Osteoblast (primary cell): ENCODE data around the gene RNF217. TPM values are rescaled to one million over a fixed set of nuclear protein-coding genes. Genes with fewer than 3 reads are reported as not detected.
A peak's percentile ranks its signal among the peaks of the same experiment; 100 is the strongest.
"Not testable (repeated sequence)": the region's sequence is repeated elsewhere in the genome, so short reads cannot be mapped to it uniquely, and the experiment has no call there.

Experiments used
- DNase-seq: peaks from one replicate; pipeline ENCODE4 v3.0.0; 2011; ENCODE audit warnings: low spot score, mixed read lengths; ENCODE audit not compliant: insufficient read length; ENCODE audit errors: missing footprints
- H2AFZ ChIP-seq: 2 replicates; pipeline ENCODE4 v1.6.0; 2011; ENCODE audit warnings: mild to moderate bottlenecking, low read length
- H3K27ac ChIP-seq: 2 replicates; pipeline ENCODE4 v1.5.1; 2011; ENCODE audit warnings: mild to moderate bottlenecking, low read depth, low read length, moderate library complexity
- H3K27me3 ChIP-seq: 2 replicates; pipeline ENCODE4 v1.6.0; 2012; ENCODE audit warnings: mild to moderate bottlenecking, control low read depth, inconsistent platforms, low read length, moderate library complexity; ENCODE audit not compliant: insufficient read depth
- H3K36me3 ChIP-seq: 2 replicates; pipeline ENCODE4 v1.5.1; 2011; ENCODE audit warnings: mild to moderate bottlenecking, low read length, control low read depth, moderate library complexity; ENCODE audit not compliant: insufficient read depth
- H3K4me1 ChIP-seq: 2 replicates; pipeline ENCODE4 v1.5.1; 2011; ENCODE audit warnings: mild to moderate bottlenecking, low read length, control low read depth, moderate library complexity; ENCODE audit not compliant: insufficient read depth
- H3K4me2 ChIP-seq: 2 replicates; pipeline ENCODE4 v1.6.0; 2011; ENCODE audit warnings: mild to moderate bottlenecking, low read length; ENCODE audit not compliant: insufficient read depth
- H3K4me3 ChIP-seq: fragments of 200-600 bp; sonication (generic); 3 replicates; pipeline ENCODE4 v1.5.1; 2012; ENCODE audit warnings: mild to moderate bottlenecking, low read length, inconsistent platforms; ENCODE audit not compliant: insufficient read depth
- H3K79me2 ChIP-seq: 2 replicates; pipeline ENCODE4 v1.6.0; 2012; ENCODE audit warnings: mild to moderate bottlenecking, low read length, control low read depth, inconsistent platforms; ENCODE audit not compliant: insufficient read depth
- H3K9me3 ChIP-seq: 2 replicates; pipeline ENCODE4 v1.5.1; 2011; ENCODE audit warnings: low read depth, low read length, control low read depth
- H4K20me1 ChIP-seq: 2 replicates; pipeline ENCODE4 v1.6.0; 2012; ENCODE audit warnings: mild to moderate bottlenecking, low read length, control low read depth; ENCODE audit not compliant: insufficient read depth
- total RNA-seq: library from RNA; depleted of rRNA; stranded (reverse); fragments of >200 nt; gene quantifications from 2 replicates; pipeline ENCODE4 v1.2.3, GENCODE V29; 2012
- TF ChIP-seq, protein P1 (sequence below): IDR thresholded peaks from 2 replicates; pipeline ENCODE4 v1.5.1; 2011; ENCODE audit warnings: mild to moderate bottlenecking, low read depth, low read length, moderate library complexity; ENCODE audit errors: extremely low read depth

RNF217 gene
- total RNA-seq, 1 donor, result 22.8 TPM

DNA sequence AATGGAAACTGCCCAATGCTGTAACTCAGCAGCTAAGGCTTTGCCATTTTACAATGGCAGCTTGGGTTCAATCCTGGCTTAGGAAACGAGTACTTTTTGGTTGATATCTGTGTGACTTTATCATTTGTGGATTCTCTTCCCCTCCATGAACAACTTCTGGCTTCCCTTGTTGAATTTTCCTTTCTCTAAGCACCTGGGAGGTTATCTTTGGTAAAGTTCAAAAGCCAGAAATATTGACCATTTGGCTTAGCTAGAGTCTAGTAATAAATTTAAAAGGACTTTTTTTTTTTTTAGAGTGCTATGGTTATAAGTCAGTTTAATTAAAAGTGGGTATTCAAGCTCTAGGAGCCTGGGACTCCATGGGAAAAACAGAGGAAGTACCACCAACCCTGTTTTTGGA, 159.7 kb downstream of the RNF217 start:
- Histone ChIP-seq H3K79me2 (no peaks in the 10 kb centered on the region), H3K4me1 (peaks cover 6% of the 10 kb centered on the region), H3K27me3 (no peaks in the 10 kb centered on the region), H2AFZ (no peak overlapping the region), H3K4me3 (no peak overlapping the region), H3K36me3 (no peaks in the 10 kb centered on the region), H4K20me1 (no peaks in the 10 kb centered on the region), H3K9me3 (no peaks in the 10 kb centered on the region), H3K27ac (no peak overlapping the region), H3K4me2 (no peak overlapping the region)
- DNase-seq, result no peak
- TF ChIP-seq, protein P1, sequence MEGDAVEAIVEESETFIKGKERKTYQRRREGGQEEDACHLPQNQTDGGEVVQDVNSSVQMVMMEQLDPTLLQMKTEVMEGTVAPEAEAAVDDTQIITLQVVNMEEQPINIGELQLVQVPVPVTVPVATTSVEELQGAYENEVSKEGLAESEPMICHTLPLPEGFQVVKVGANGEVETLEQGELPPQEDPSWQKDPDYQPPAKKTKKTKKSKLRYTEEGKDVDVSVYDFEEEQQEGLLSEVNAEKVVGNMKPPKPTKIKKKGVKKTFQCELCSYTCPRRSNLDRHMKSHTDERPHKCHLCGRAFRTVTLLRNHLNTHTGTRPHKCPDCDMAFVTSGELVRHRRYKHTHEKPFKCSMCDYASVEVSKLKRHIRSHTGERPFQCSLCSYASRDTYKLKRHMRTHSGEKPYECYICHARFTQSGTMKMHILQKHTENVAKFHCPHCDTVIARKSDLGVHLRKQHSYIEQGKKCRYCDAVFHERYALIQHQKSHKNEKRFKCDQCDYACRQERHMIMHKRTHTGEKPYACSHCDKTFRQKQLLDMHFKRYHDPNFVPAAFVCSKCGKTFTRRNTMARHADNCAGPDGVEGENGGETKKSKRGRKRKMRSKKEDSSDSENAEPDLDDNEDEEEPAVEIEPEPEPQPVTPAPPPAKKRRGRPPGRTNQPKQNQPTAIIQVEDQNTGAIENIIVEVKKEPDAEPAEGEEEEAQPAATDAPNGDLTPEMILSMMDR, result no peak

DNA sequence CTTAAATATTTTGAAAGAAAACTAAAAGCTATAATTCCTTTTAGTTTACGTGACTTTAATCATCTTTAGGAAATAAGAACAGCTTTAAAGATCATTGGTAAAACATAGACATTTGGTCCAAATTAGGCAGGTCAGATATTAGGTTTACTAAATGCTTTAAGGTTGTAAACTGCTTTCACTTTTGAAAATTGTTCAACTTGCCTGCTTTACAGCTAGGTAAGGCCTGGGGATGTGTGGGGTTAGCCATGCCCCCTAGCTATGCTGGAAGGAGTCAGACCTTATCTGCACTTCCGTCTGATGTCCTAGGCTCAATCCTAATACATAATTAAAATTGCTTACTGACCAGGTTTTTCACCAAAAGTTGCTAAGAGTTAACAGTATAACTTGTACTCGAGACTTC, 160.8 kb downstream of the RNF217 start:
- H3K79me2 ChIP-seq, result no peaks in the 10 kb centered on the region
- no peak for DNase-seq
- H2AFZ ChIP-seq, result peak overlapping the region; percentile 74
- H3K27ac ChIP-seq, result no peak overlapping the region
- H3K27me3 ChIP-seq, result no peaks in the 10 kb centered on the region
- TF ChIP-seq, protein P1, result no peak
- H3K4me1 ChIP-seq, result peaks cover 2% of the 10 kb centered on the region
- no peaks in the 10 kb centered on the region for H3K36me3 ChIP-seq
- H3K9me3 ChIP-seq, result no peaks in the 10 kb centered on the region
- H4K20me1 ChIP-seq, result no peaks in the 10 kb centered on the region
- H3K4me2 ChIP-seq, result peak overlapping the region; percentile 43
- no peak overlapping the region for H3K4me3 ChIP-seq

DNA sequence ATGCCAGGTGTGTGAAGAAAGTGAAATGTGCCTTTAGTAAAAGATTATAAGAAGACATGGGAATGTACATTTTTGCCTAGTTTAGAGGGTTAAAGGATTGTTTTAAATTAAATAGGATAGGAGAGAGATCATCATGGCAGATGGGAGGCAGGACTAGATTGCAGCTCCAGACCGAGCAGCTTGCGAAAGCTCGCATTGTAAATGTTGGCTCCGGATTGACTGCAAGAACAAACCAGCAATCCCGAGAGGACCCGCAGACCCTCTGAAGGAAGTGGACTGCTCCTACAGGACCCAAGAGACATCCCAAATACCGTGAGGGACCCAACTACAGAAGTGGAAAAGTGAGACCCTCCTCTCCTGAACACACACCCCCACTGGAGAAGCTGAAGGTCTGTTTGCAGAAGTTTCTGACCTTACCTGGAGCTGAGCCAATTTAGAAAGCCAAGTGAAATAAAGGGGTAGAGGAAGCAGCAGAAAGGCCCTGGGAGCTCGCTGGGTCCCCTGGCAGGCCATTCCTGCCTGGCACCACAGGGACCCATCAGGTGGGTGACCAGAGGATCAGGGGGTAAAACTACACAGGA, 161.3 kb downstream of the RNF217 start:
- Histone ChIP-seq H2AFZ (peak overlapping the region; percentile 74), H4K20me1 (no peaks in the 10 kb centered on the region), H3K4me2 (peak overlapping the region; percentile 43), H3K9me3 (no peaks in the 10 kb centered on the region), H3K27me3 (no peaks in the 10 kb centered on the region), H3K4me3 (no peak overlapping the region), H3K36me3 (no peaks in the 10 kb centered on the region), H3K4me1 (peaks cover 2% of the 10 kb centered on the region), H3K27ac (no peak overlapping the region), H3K79me2 (no peaks in the 10 kb centered on the region)
- DNase-seq, result no peak
- TF ChIP-seq, protein P1, result no peak

DNA sequence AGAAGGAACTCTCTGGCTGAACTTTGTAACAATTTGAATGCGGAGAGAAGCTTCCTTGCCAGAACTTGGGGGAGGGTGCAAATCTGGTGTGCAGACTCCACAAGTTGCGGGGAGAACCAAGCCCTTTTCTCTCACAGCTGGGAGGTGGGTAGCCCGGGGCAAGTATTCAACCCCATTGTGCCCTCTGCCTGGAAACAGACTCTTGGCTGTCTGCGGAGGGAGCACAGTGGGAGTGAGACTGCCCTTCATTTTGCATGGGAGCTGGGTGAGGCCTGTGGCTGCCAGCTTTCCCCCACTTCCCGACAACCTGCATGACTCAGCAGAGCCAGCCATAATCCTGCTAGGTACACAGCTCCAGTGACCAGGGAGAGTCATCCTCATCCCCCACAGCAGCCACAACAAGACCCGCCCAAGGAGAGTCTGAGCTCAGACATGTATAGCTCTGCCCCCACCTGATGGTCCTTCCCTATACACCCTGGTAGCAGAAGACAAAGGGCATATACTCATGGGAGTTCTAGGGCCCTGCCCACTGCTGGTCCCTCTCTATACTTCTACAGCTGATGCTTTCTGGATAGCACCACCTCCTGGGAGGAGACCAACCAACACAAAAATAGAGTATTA, 161.9 kb downstream of the RNF217 start:
- Histone ChIP-seq H3K36me3 (no peaks in the 10 kb centered on the region), H3K4me3 (no peak overlapping the region), H3K27me3 (no peaks in the 10 kb centered on the region), H3K9me3 (no peaks in the 10 kb centered on the region), H3K27ac (no peak overlapping the region), H3K4me2 (peak overlapping the region; percentile 43), H2AFZ (peak overlapping the region; percentile 74), H4K20me1 (no peaks in the 10 kb centered on the region), H3K79me2 (no peaks in the 10 kb centered on the region), H3K4me1 (peaks cover 2% of the 10 kb centered on the region)
- DNase-seq, result no peak
- TF ChIP-seq, protein P1, result no peak

DNA sequence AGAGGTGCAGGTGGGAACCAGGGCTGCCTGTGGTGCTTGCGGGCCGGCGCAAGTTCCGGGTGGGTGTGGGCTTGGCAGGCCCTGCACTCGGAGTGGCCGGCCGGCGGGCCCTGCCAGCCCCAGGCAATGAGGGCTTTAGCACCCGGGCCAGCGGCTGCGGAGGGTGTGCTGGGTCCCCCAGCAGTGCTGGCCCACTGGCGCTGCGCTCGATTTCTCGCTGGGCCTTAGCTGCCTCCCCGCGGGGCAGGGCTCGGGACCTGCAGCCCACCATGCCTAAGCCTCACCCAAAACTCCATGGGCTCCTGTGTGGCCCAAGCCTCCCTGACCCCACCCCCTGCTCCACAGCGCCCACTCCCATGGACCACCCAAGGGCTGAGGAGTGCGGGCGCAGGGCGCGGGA, 163.6 kb downstream of the RNF217 start:
- H3K27ac ChIP-seq, H4K20me1 ChIP-seq, H3K4me2 ChIP-seq, H3K9me3 ChIP-seq, H3K79me2 ChIP-seq, H3K4me3 ChIP-seq, DNase-seq, H3K4me1 ChIP-seq, H2AFZ ChIP-seq, H3K36me3 ChIP-seq, H3K27me3 ChIP-seq: not testable (repeated sequence)
